ENCODE data around the gene ATRAID.

The ATRAID gene

GRCh38 chr2:27221166-27221565, 9.3 kb downstream of the ATRAID start:
- Histone ChIP-seq H2AFZ (ENCODE audit: low read length) (no peak overlapping the region), H3K4me2 (ENCODE audit: low read length) (no peak overlapping the region), H4K20me1 (ENCODE audit: insufficient read depth, low read length) (no peaks in the 10 kb centered on the region), H3K79me2 (ENCODE audit: insufficient read depth, low read length) (peaks cover 11% of the 10 kb centered on the region), H3K36me3 (ENCODE audit: insufficient read depth, low read length) (peaks cover 90% of the 10 kb centered on the region), H3K9ac (ENCODE audit: low read length) (no peak overlapping the region), H3K27ac (ENCODE audit: low read depth, low read length, poor library complexity, severe bottlenecking) (no peak overlapping the region), H3K9me2 (ENCODE audit: low read depth, low read length) (no peaks in the 10 kb centered on the region), H3K27me3 (ENCODE audit: insufficient read depth, low read length) (no peaks in the 10 kb centered on the region), H3K9me3 (ENCODE audit: low read length) (no peaks in the 10 kb centered on the region), H3K4me1 (ENCODE audit: insufficient read depth, low read length, severe bottlenecking) (peaks cover 23% of the 10 kb centered on the region), H3F3A (ENCODE audit: insufficient read depth, low read length) (no peaks in the 10 kb centered on the region), H3K4me3 (ENCODE audit: low read depth, low read length, poor library complexity, severe bottlenecking) (no peak overlapping the region)
- TF ChIP-seq EZH2 (IDR thresholded peaks at IDR 0.05; ENCODE audit: borderline replicate concordance, low read length) (no peak), CTCF (IDR thresholded peaks at IDR 0.05; ENCODE audit: low read length) (no peak)

GRCh38 chr2:27222407-27222806, 10.6 kb downstream of the ATRAID start:
- peaks cover 15% of the 10 kb centered on the region for H3K4me1 ChIP-seq (ENCODE audit: insufficient read depth, low read length, severe bottlenecking)
- no peak overlapping the region for H3K9ac ChIP-seq (ENCODE audit: low read length)
- H3K4me2 ChIP-seq (ENCODE audit: low read length): no peak overlapping the region
- no peaks in the 10 kb centered on the region for H3K27me3 ChIP-seq (ENCODE audit: insufficient read depth, low read length)
- H3K9me3 ChIP-seq (ENCODE audit: low read length): no peaks in the 10 kb centered on the region
- no peak for TF ChIP-seq EZH2 (IDR thresholded peaks at IDR 0.05; ENCODE audit: borderline replicate concordance, low read length)
- peaks cover 11% of the 10 kb centered on the region for H3K79me2 ChIP-seq (ENCODE audit: insufficient read depth, low read length)
- no peak overlapping the region for H2AFZ ChIP-seq (ENCODE audit: low read length)
- H3K36me3 ChIP-seq (ENCODE audit: insufficient read depth, low read length): peaks cover 94% of the 10 kb centered on the region
- H3K4me3 ChIP-seq (ENCODE audit: low read depth, low read length, poor library complexity, severe bottlenecking): no peak overlapping the region
- H3K9me2 ChIP-seq (ENCODE audit: low read depth, low read length): no peaks in the 10 kb centered on the region
- no peak overlapping the region for H3K27ac ChIP-seq (ENCODE audit: low read depth, low read length, poor library complexity, severe bottlenecking)
- no peaks in the 10 kb centered on the region for H4K20me1 ChIP-seq (ENCODE audit: insufficient read depth, low read length)
- H3F3A ChIP-seq (ENCODE audit: insufficient read depth, low read length): no peaks in the 10 kb centered on the region

- TF ChIP-seq CTCF (IDR thresholded peaks at IDR 0.05; ENCODE audit: low read length): no peak
- TF ChIP-seq EZH2 (IDR thresholded peaks at IDR 0.05; ENCODE audit: borderline replicate concordance, low read length): no peak
- no peak overlapping the region for H2AFZ ChIP-seq (ENCODE audit: low read length)
- no peaks in the 10 kb centered on the region for H3K9me2 ChIP-seq (ENCODE audit: low read depth, low read length)
- H3K4me1 ChIP-seq (ENCODE audit: insufficient read depth, low read length, severe bottlenecking): peaks cover 9% of the 10 kb centered on the region
- no peak overlapping the region for H3K4me2 ChIP-seq (ENCODE audit: low read length)
- no peak overlapping the region for H3K9ac ChIP-seq (ENCODE audit: low read length)
- H3F3A ChIP-seq (ENCODE audit: insufficient read depth, low read length): no peaks in the 10 kb centered on the region
- no peaks in the 10 kb centered on the region for H3K9me3 ChIP-seq (ENCODE audit: low read length)
- H3K4me3 ChIP-seq (ENCODE audit: low read depth, low read length, poor library complexity, severe bottlenecking): no peak overlapping the region
- peaks cover 94% of the 10 kb centered on the region for H3K36me3 ChIP-seq (ENCODE audit: insufficient read depth, low read length)
- H4K20me1 ChIP-seq (ENCODE audit: insufficient read depth, low read length): no peaks in the 10 kb centered on the region
- H3K79me2 ChIP-seq (ENCODE audit: insufficient read depth, low read length): peaks cover under 1% of the 10 kb centered on the region; the same call in 1 of the 2 replicates
- no peak overlapping the region for H3K27ac ChIP-seq (ENCODE audit: low read depth, low read length, poor library complexity, severe bottlenecking)
- no peaks in the 10 kb centered on the region for H3K27me3 ChIP-seq (ENCODE audit: insufficient read depth, low read length)
Observed at GRCh38 chr2:27223416-27223815, 11.6 kb downstream of the ATRAID start.

GRCh38 chr2:27225526-27225925, 13.7 kb downstream of the ATRAID start:
- H3K9ac ChIP-seq (ENCODE audit: low read length): no peak overlapping the region
- no peak overlapping the region for H3K27ac ChIP-seq (ENCODE audit: low read depth, low read length, poor library complexity, severe bottlenecking)
- no peaks in the 10 kb centered on the region for H3K27me3 ChIP-seq (ENCODE audit: insufficient read depth, low read length)
- no peaks in the 10 kb centered on the region for H3K9me2 ChIP-seq (ENCODE audit: low read depth, low read length)
- no peak overlapping the region for H3K4me2 ChIP-seq (ENCODE audit: low read length)
- peaks cover 96% of the 10 kb centered on the region for H3K36me3 ChIP-seq (ENCODE audit: insufficient read depth, low read length)
- no peaks in the 10 kb centered on the region for H4K20me1 ChIP-seq (ENCODE audit: insufficient read depth, low read length)
- no peak overlapping the region for H3K4me3 ChIP-seq (ENCODE audit: low read depth, low read length, poor library complexity, severe bottlenecking)
- no peaks in the 10 kb centered on the region for H3K4me1 ChIP-seq (ENCODE audit: insufficient read depth, low read length, severe bottlenecking)
- TF ChIP-seq CTCF (IDR thresholded peaks at IDR 0.05; ENCODE audit: low read length) (no peak), EZH2 (IDR thresholded peaks at IDR 0.05; ENCODE audit: borderline replicate concordance, low read length) (no peak)
- no peaks in the 10 kb centered on the region for H3F3A ChIP-seq (ENCODE audit: insufficient read depth, low read length)
- H3K9me3 ChIP-seq (ENCODE audit: low read length): no peaks in the 10 kb centered on the region
- H3K79me2 ChIP-seq (ENCODE audit: insufficient read depth, low read length): no peaks in the 10 kb centered on the region
- no peak overlapping the region for H2AFZ ChIP-seq (ENCODE audit: low read length)
